Measurements from ENCODE around the gene EVC.
"Not testable (repeated sequence)": the region's sequence is repeated elsewhere in the genome, so short reads cannot be mapped to it uniquely, and the experiment has no call there.

Gene EVC

GRCh38 chr4:5852523-5853202 is 141.7 kb downstream of the EVC start:
- no CpG with 5 or more reads among the region's 9 CpGs for WGBS, 2 donors (ENCODE audit: extremely low coverage in 2 of 2, insufficient read length in 2 of 2, insufficient replicate concordance in 1 of 2)
- Histone ChIP-seq H2BK12ac (ENCODE audit: low read length) (no peak overlapping the region), H3K14ac (ENCODE audit: low read length) (no peak overlapping the region), H2BK15ac (ENCODE audit: low read length) (no peak overlapping the region), H3K4me3 (ENCODE audit: low read length in 2 of 2) (no peak overlapping the region), H3K9ac (ENCODE audit: low read depth, low read length, poor library complexity) (no peak overlapping the region), H3K9me3 (replicated peaks in 1 of 2; ENCODE audit: control insufficient read depth in 2 of 2, insufficient read depth in 1 of 2, low read depth in 1 of 2, low read length in 2 of 2) (peaks cover 0 to 2% of the 10 kb centered on the region in 2 donors), H2AK5ac (ENCODE audit: low read depth, low read length) (no peak overlapping the region), H3K36me3 (replicated peaks in 1 of 2; ENCODE audit: control insufficient read depth in 2 of 2, insufficient read depth in 2 of 2, low read length in 2 of 2) (peaks cover 68 to 99% of the 10 kb centered on the region in 2 donors), H3K79me1 (ENCODE audit: low read depth, low read length) (peaks cover 13% of the 10 kb centered on the region), H3K18ac (ENCODE audit: low read length) (no peak overlapping the region), H3K4me1 (ENCODE audit: control insufficient read depth in 2 of 2, insufficient read depth in 1 of 2, low read depth in 1 of 2, low read length in 2 of 2) (peaks cover 0 to 3% of the 10 kb centered on the region in 2 donors), H3K27ac (replicated peaks; ENCODE audit: low read length) (no peak overlapping the region), H2BK5ac (ENCODE audit: low read length) (no peak overlapping the region), H2BK120ac (ENCODE audit: low read depth, low read length) (no peak overlapping the region), H4K91ac (ENCODE audit: low read depth, low read length, poor library complexity) (no peak overlapping the region), H2AFZ (ENCODE audit: low read length) (no peak overlapping the region), H3K4me2 (ENCODE audit: insufficient read depth, low read length, poor library complexity, severe bottlenecking) (no peak overlapping the region), H3K27me3 (ENCODE audit: control insufficient read depth in 3 of 3, insufficient read depth in 3 of 3, low read depth in 1 of 3, low read length in 3 of 3) (no peaks in the 10 kb centered on the region), H3K4ac (ENCODE audit: low read length) (no peak overlapping the region), H4K8ac (ENCODE audit: low read depth, low read length) (no peak overlapping the region), H3K23ac (ENCODE audit: low read depth, low read length, poor library complexity) (no peak overlapping the region)
- no peak for DNase-seq (ENCODE audit: low spot score)

GRCh38 chr4:5854929-5855328 is 143.9 kb downstream of the EVC start:
- Histone ChIP-seq H3K18ac (ENCODE audit: low read length) (no peak overlapping the region), H2BK120ac (ENCODE audit: low read depth, low read length) (no peak overlapping the region), H3K9me3 (replicated peaks in 1 of 2; ENCODE audit: control insufficient read depth in 2 of 2, insufficient read depth in 1 of 2, low read depth in 1 of 2, low read length in 2 of 2) (peaks cover under 1 to 2% of the 10 kb centered on the region in 2 donors), H2AFZ (ENCODE audit: low read length) (no peak overlapping the region), H3K4me2 (ENCODE audit: insufficient read depth, low read length, poor library complexity, severe bottlenecking) (no peak overlapping the region), H2BK15ac (ENCODE audit: low read length) (no peak overlapping the region), H3K79me1 (ENCODE audit: low read depth, low read length) (peaks cover 13% of the 10 kb centered on the region), H3K27ac (replicated peaks; ENCODE audit: low read length) (no peak overlapping the region), H2AK5ac (ENCODE audit: low read depth, low read length) (no peak overlapping the region), H4K8ac (ENCODE audit: low read depth, low read length) (no peak overlapping the region), H3K14ac (ENCODE audit: low read length) (no peak overlapping the region), H3K36me3 (replicated peaks in 1 of 2; ENCODE audit: control insufficient read depth in 2 of 2, insufficient read depth in 2 of 2, low read length in 2 of 2) (peaks cover 59 to 99% of the 10 kb centered on the region in 2 donors), H2BK12ac (ENCODE audit: low read length) (no peak overlapping the region), H3K4me3 (ENCODE audit: low read length in 2 of 2) (no peak overlapping the region), H3K9ac (ENCODE audit: low read depth, low read length, poor library complexity) (no peak overlapping the region), H3K23ac (ENCODE audit: low read depth, low read length, poor library complexity) (no peak overlapping the region), H3K4me1 (ENCODE audit: control insufficient read depth in 2 of 2, insufficient read depth in 1 of 2, low read depth in 1 of 2, low read length in 2 of 2) (peaks cover 1 to 13% of the 10 kb centered on the region in 2 donors), H2BK5ac (ENCODE audit: low read length) (no peak overlapping the region), H3K4ac (ENCODE audit: low read length) (no peak overlapping the region), H4K91ac (ENCODE audit: low read depth, low read length, poor library complexity) (no peak overlapping the region), H3K27me3 (ENCODE audit: control insufficient read depth in 3 of 3, insufficient read depth in 3 of 3, low read depth in 1 of 3, low read length in 3 of 3) (no peaks in the 10 kb centered on the region)
- DNase-seq (ENCODE audit: low spot score), result no peak
- WGBS, 2 donors (ENCODE audit: extremely low coverage in 2 of 2, insufficient read length in 2 of 2, insufficient replicate concordance in 1 of 2), result no CpG with 5 or more reads among the region's 3 CpGs

DNA sequence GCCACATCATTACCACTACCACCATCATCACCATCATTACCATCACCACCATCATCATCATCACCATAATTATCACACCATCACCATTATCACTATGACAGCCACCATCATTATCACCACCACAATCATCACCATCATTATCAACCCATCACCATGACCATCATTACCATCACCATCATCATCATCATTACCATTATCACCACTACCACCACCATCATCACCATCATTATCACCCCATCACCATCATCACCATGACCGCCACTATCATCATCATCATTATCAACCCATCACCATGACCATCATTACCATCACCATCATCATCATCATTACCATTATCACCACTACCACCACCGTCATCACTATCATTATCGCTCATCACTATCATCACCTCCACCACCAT is 145.4 kb downstream of the EVC start:
- not testable (repeated sequence) for H3K18ac ChIP-seq (ENCODE audit: low read length); H3K9ac ChIP-seq (ENCODE audit: low read depth, low read length, poor library complexity); H2AFZ ChIP-seq (ENCODE audit: low read length); H2AK5ac ChIP-seq (ENCODE audit: low read depth, low read length); H3K23ac ChIP-seq (ENCODE audit: low read depth, low read length, poor library complexity); H3K9me3 ChIP-seq (replicated peaks in 1 of 2; ENCODE audit: control insufficient read depth in 2 of 2, insufficient read depth in 1 of 2, low read depth in 1 of 2, low read length in 2 of 2); H3K4me2 ChIP-seq (ENCODE audit: insufficient read depth, low read length, poor library complexity, severe bottlenecking); H3K4ac ChIP-seq (ENCODE audit: low read length); H2BK12ac ChIP-seq (ENCODE audit: low read length); H2BK15ac ChIP-seq (ENCODE audit: low read length); H3K14ac ChIP-seq (ENCODE audit: low read length); H3K4me3 ChIP-seq (ENCODE audit: low read length in 2 of 2); H2BK5ac ChIP-seq (ENCODE audit: low read length); H3K27ac ChIP-seq (replicated peaks; ENCODE audit: low read length); H2BK120ac ChIP-seq (ENCODE audit: low read depth, low read length); H4K91ac ChIP-seq (ENCODE audit: low read depth, low read length, poor library complexity); DNase-seq (ENCODE audit: low spot score); H3K27me3 ChIP-seq (ENCODE audit: control insufficient read depth in 3 of 3, insufficient read depth in 3 of 3, low read depth in 1 of 3, low read length in 3 of 3); H4K8ac ChIP-seq (ENCODE audit: low read depth, low read length)
- WGBS, 2 donors (ENCODE audit: extremely low coverage in 2 of 2, insufficient read length in 2 of 2, insufficient replicate concordance in 1 of 2), result 100% methylated on average over 2 of the region's 3 CpGs; no CpG with 5 or more reads in 1 of the 2 donors
- Histone ChIP-seq H3K4me1 (ENCODE audit: control insufficient read depth in 2 of 2, insufficient read depth in 1 of 2, low read depth in 1 of 2, low read length in 2 of 2) (peaks cover 1 to 13% of the 10 kb centered on the region in 2 donors), H3K36me3 (replicated peaks in 1 of 2; ENCODE audit: control insufficient read depth in 2 of 2, insufficient read depth in 2 of 2, low read length in 2 of 2) (peaks cover 58 to 99% of the 10 kb centered on the region in 2 donors), H3K79me1 (ENCODE audit: low read depth, low read length) (peaks cover 16% of the 10 kb centered on the region)

DNA sequence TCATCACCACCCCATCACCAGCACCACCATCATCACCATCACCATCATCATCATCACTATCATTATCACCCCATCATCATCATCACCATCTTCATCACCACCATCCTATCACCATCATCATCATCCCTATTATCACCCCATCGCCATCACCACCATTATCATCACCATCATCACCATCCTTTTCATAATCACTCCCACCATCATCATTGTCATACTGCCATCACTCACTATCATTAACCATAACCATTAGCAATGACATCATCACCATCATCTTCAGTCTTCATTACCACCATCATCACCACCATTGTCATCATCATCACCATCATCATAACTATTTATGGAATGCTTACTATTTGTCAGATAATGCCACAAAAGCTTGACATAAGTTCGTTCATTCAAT is 146.2 kb downstream of the EVC start:
- no peak overlapping the region for H3K4me2 ChIP-seq (ENCODE audit: insufficient read depth, low read length, poor library complexity, severe bottlenecking)
- H4K91ac ChIP-seq (ENCODE audit: low read depth, low read length, poor library complexity), result no peak overlapping the region
- no peak overlapping the region for H2BK12ac ChIP-seq (ENCODE audit: low read length)
- no peak for DNase-seq (ENCODE audit: low spot score)
- H2BK120ac ChIP-seq (ENCODE audit: low read depth, low read length), result no peak overlapping the region
- H3K9ac ChIP-seq (ENCODE audit: low read depth, low read length, poor library complexity), result no peak overlapping the region
- H3K27me3 ChIP-seq (ENCODE audit: control insufficient read depth in 3 of 3, insufficient read depth in 3 of 3, low read depth in 1 of 3, low read length in 3 of 3), result no peaks in the 10 kb centered on the region
- H3K18ac ChIP-seq (ENCODE audit: low read length), result no peak overlapping the region
- peaks cover 5% of the 10 kb centered on the region in 2 donors for H3K9me3 ChIP-seq (replicated peaks in 1 of 2; ENCODE audit: control insufficient read depth in 2 of 2, insufficient read depth in 1 of 2, low read depth in 1 of 2, low read length in 2 of 2)
- H3K79me1 ChIP-seq (ENCODE audit: low read depth, low read length), result peaks cover 16% of the 10 kb centered on the region
- H2AFZ ChIP-seq (ENCODE audit: low read length), result no peak overlapping the region
- H3K4ac ChIP-seq (ENCODE audit: low read length), result no peak overlapping the region
- H2AK5ac ChIP-seq (ENCODE audit: low read depth, low read length), result no peak overlapping the region
- WGBS, 2 donors (ENCODE audit: extremely low coverage in 2 of 2, insufficient read length in 2 of 2, insufficient replicate concordance in 1 of 2), result 95 to 100% methylated on average over 1 of the region's 2 CpGs
- no peak overlapping the region for H4K8ac ChIP-seq (ENCODE audit: low read depth, low read length)
- H3K4me1 ChIP-seq (ENCODE audit: control insufficient read depth in 2 of 2, insufficient read depth in 1 of 2, low read depth in 1 of 2, low read length in 2 of 2), result peaks cover 1 to 13% of the 10 kb centered on the region in 2 donors
- no peak overlapping the region for H3K23ac ChIP-seq (ENCODE audit: low read depth, low read length, poor library complexity)
- H3K14ac ChIP-seq (ENCODE audit: low read length), result no peak overlapping the region
- H3K27ac ChIP-seq (replicated peaks; ENCODE audit: low read length), result no peak overlapping the region
- no peak overlapping the region for H2BK15ac ChIP-seq (ENCODE audit: low read length)
- H3K4me3 ChIP-seq (ENCODE audit: low read length in 2 of 2), result no peak overlapping the region
- H3K36me3 ChIP-seq (replicated peaks in 1 of 2; ENCODE audit: control insufficient read depth in 2 of 2, insufficient read depth in 2 of 2, low read length in 2 of 2), result peaks cover 54 to 99% of the 10 kb centered on the region in 2 donors
- H2BK5ac ChIP-seq (ENCODE audit: low read length), result no peak overlapping the region

Measured in neuronal stem cell (in vitro differentiated cells).